Testis (tissue), 2 donors: ENCODE results near the gene PTPRR.

Experiments
- CTCF ChIP-seq, 3 experiments: fragments of 450-650 bp in 2 of 3; fragments of 200-600 bp in 1 of 3; sonication (generic) in 1 of 3; IDR thresholded peaks; one replicate each; pipeline ENCODE4 v1.5.1; 2016 to 2019; ENCODE audit warnings: antibody characterized with exemption in 3 of 3, mild to moderate bottlenecking in 2 of 3, moderate library complexity in 1 of 3
- POLR2A ChIP-seq: fragments of 450-650 bp; IDR thresholded peaks from one replicate; pipeline ENCODE4 v1.6.1; 2017; ENCODE audit warnings: antibody characterized with exemption, mild to moderate bottlenecking, moderate library complexity

GRCh38 chr12:70929029-70929428 lies 8.5 kb upstream of the PTPRR start:
- TF ChIP-seq POLR2A (no peak), CTCF (IDR thresholded peaks at IDR 0.05) (no peak)
